Psoas muscle (tissue), 8 donors: ENCODE measurements around the gene PBRM1. TPM values are rescaled to one million over a fixed set of nuclear protein-coding genes. Genes with fewer than 3 reads are reported as not detected.

Experiments
- ATAC-seq, 4 donors: fragments of 200-7000 bp; cut with Tn5 transposase; one replicate each; pipeline ENCODE4 v1.9.1; 2020; ENCODE audit warnings: moderate library complexity in 3 of 4, mild to moderate bottlenecking in 2 of 4
- DNase-seq, 2 donors: peaks; one replicate each; pipeline ENCODE4 v3.0.0-alpha.2; 2020
- H3K27ac ChIP-seq: fragments of 200-600 bp; one replicate; pipeline ENCODE4 v1.8.0; 2022
- H3K27me3 ChIP-seq, 3 donors: fragments of 200-600 bp in 1 of 3; one replicate each; pipeline versions ENCODE4 v1.6.1 to v1.8.0; 2013 to 2022; ENCODE audit warnings: low read length in 2 of 3, mild to moderate bottlenecking in 2 of 3, moderate library complexity in 1 of 3; ENCODE audit not compliant: insufficient read depth in 3 of 3
- H3K36me3 ChIP-seq, 2 donors: fragments of 200-600 bp in 1 of 2; one replicate each; pipeline versions ENCODE4 v1.6.1 to v1.8.0; 2013 to 2022; ENCODE audit warnings: low read depth in 1 of 2, mild to moderate bottlenecking in 1 of 2, moderate library complexity in 1 of 2; ENCODE audit not compliant: insufficient read depth in 1 of 2
- H3K4me1 ChIP-seq: fragments of 200-600 bp; one replicate; pipeline ENCODE4 v1.8.0; 2022
- H3K4me3 ChIP-seq: fragments of 200-600 bp; one replicate; pipeline ENCODE4 v1.8.0; 2022; ENCODE audit warnings: mild to moderate bottlenecking
- H3K9me3 ChIP-seq: fragments of 200-600 bp; one replicate; pipeline ENCODE4 v1.8.0; 2022
- WGBS, 3 donors: extraction: QIAGEN DNeasy Blood & Tissue Kit; methylation state at CpG; one replicate each; pipeline versions ENCODE4 v1.1.6 to v1.1.7; 2013; 5-methylcytosine and 5-hydroxymethylcytosine counted together
- intact Hi-C, 2 donors: fragments of 100-400 bp; cut with DNase I; formaldehyde crosslinking; loops; one replicate each; pipeline versions ENCODE4 v1.11.0 to v1.14.2; 2022
- polyA plus RNA-seq, 3 donors: library from polyadenylated mRNA; stranded (reverse); fragments of 200-250 nt; gene quantifications; one replicate each; pipeline ENCODE4 v1.2.3, GENCODE V29; 2013
- total RNA-seq, 4 donors: library from RNA; stranded (reverse); fragmentation: NEBNext Ultra II Directional in 2 of 4; extraction: Animal tissue kit (Norgen Biotek cat#: 25700) in 2 of 4; gene quantifications; one replicate each; pipeline versions ENCODE4 v1.2.1 to v1.2.4, GENCODE V29; 2021 to 2023
- TF ChIP-seq, protein P1 (sequence below): fragments of 200-600 bp; IDR thresholded peaks from one replicate; pipeline ENCODE4 v1.8.0; 2022; ENCODE audit warnings: antibody characterized with exemption
- donor health status: healthy with polysubstance abuse.
- donor health status: DM: no; HTN: no; CAD: no; lungs with moderate emphysema.
- donor health status: Bipolar disorder and iron deficiency.
- donor health status: healthy.
- donor health status: DM: yes; HTN: yes; CAD: no.
- donor health status: DM: no; HTN: no; CAD: no.
- donor health status: DM: no; HTN: no; CAD: no.
- donor health status: DM: yes; HTN: yes; CAD: no.

Gene PBRM1
- total and polyA plus RNA-seq, 7 donors: 7.5 to 46.7 (median 38.0) TPM

DNA sequence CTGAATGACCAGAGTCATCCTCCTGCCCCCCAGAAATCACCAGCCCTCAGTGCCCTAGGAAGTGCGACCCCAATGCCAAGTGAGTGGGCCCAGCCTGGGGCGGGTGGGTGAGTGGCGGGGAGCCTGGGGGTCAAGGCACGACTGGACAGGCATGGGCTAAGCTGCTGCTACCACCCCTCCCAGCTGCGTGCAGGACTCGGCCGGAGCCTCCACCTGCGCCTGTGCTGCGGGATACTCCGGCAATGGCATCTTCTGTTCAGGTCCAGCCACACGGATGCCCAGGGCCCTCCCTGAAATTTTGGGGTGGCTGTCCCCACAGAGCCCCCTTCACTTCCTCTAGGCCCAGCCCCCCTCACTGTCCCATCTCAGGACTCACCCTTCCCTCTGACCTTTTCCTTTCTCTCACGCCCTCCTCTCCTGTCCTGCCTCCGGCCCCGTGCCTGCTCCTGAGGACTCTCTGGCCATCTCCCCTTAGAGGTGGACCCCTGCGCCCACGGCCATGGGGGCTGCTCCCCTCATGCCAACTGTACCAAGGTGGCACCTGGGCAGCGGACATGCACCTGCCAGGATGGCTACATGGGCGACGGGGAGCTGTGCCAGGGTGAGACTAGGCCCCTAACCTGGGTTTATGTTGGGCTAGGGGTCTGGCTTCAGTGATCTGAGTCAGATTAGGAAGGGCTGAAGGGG, 169.1 kb downstream of the PBRM1 start:
- no peak for DNase-seq
- Histone ChIP-seq H3K27ac (no peak overlapping the region), H3K4me1 (no peaks in the 10 kb centered on the region), H3K36me3 (no peaks in the 10 kb centered on the region), H3K4me3 (no peak overlapping the region), H3K27me3 (no peaks in the 10 kb centered on the region), H3K9me3 (no peaks in the 10 kb centered on the region)
- intact Hi-C loops: loop anchor here in 1 of 2 donors (1.0 kb wide), 1 partner anchor 10 kb away; no protein-coding TSS in a partner anchor
- 92 to 97% (median 94%) methylated on average over 18 to 19 of the region's 19 CpGs for WGBS, 3 donors
- no peak for ATAC-seq
- TF ChIP-seq, protein P1, sequence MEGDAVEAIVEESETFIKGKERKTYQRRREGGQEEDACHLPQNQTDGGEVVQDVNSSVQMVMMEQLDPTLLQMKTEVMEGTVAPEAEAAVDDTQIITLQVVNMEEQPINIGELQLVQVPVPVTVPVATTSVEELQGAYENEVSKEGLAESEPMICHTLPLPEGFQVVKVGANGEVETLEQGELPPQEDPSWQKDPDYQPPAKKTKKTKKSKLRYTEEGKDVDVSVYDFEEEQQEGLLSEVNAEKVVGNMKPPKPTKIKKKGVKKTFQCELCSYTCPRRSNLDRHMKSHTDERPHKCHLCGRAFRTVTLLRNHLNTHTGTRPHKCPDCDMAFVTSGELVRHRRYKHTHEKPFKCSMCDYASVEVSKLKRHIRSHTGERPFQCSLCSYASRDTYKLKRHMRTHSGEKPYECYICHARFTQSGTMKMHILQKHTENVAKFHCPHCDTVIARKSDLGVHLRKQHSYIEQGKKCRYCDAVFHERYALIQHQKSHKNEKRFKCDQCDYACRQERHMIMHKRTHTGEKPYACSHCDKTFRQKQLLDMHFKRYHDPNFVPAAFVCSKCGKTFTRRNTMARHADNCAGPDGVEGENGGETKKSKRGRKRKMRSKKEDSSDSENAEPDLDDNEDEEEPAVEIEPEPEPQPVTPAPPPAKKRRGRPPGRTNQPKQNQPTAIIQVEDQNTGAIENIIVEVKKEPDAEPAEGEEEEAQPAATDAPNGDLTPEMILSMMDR: no peak

DNA sequence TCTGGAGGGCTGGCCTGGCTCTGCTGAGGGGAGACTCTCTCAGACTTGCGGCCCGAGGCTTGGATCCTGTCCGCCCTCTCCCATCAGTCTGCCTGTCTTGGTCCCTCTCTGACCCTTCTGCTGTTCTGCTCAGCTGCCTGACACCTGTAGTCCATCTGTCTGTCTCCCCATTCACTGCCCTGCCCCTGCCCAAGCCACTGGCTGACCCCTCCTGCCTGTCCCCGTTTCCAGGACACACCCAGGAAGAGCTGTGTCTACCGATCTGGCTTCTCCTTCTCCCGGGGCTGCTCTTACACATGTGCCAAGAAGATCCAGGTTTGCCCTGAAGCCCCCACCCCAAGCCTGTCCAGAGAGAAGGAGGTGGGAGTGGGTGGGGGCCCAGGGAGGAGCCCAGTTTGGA, 170.5 kb downstream of the PBRM1 start:
- DNase-seq (no peak), ATAC-seq (no peak)
- Histone ChIP-seq H3K9me3 (no peaks in the 10 kb centered on the region), H3K4me3 (no peak overlapping the region), H3K27ac (no peak overlapping the region), H3K4me1 (no peaks in the 10 kb centered on the region), H3K27me3 (no peaks in the 10 kb centered on the region), H3K36me3 (no peaks in the 10 kb centered on the region)
- intact Hi-C loops: no loop called here
- TF ChIP-seq, protein P1: no peak
- WGBS, 3 donors: 50 to 66% (median 58%) methylated on average over 6 of the region's 6 CpGs

DNA sequence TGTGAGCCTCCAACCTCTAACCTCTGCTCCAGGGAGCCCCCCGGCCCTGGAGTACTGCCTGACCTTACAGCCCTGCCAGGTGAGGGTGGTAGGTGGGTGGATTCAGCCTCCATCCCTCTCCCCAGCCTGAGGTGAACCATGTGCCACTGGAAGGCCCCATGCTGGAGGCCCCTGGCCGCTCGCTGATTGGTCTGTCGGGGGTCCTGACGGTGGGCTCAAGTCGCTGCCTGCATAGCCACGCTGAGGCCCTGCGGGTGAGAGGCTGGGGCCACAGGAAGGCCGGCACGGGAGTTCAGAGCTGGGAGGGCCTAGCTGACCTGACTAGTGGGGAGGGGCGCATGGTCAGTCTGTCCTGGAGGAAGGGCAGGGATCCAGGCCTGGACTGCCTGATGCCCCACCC, 171.1 kb downstream of the PBRM1 start:
- TF ChIP-seq, protein P1: no peak
- ATAC-seq (no peak), DNase-seq (no peak)
- WGBS, 3 donors: 75 to 90% (median 84%) methylated on average over 11 of the region's 11 CpGs
- Histone ChIP-seq H3K27me3 (no peaks in the 10 kb centered on the region), H3K9me3 (no peaks in the 10 kb centered on the region), H3K4me1 (no peaks in the 10 kb centered on the region), H3K36me3 (no peaks in the 10 kb centered on the region), H3K27ac (no peak overlapping the region), H3K4me3 (no peak overlapping the region)
- intact Hi-C loops: no loop called here

DNA sequence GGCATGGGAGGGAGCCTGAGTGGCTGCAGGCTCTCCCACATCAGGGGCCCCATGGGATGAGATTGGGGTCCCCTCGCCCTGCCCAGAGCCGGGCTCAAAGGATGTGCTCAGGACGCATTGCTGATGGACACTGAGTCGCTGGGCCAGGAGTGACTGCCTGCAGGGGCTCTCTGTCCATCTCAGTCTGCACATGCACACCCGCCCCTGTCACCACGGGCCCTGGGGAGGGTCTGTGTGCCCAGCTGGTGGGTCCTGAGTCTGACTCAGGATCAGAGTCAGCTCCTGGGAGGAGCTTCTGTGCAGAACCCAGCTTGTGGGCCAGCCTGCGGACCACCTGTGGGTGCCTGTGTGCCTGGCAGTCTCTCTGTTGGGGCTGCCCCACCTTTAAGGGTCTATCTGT, 172.4 kb downstream of the PBRM1 start:
- 83 to 97% (median 90%) methylated on average over 5 to 7 of the region's 7 CpGs for WGBS, 3 donors
- DNase-seq: no peak

More for the DNA sequence above, 172.4 kb downstream of the PBRM1 start:
- TF ChIP-seq, protein P1: no peak
- intact Hi-C loops: no loop called here
- Histone ChIP-seq H3K27ac (no peak overlapping the region), H3K36me3 (no peaks in the 10 kb centered on the region), H3K4me1 (no peaks in the 10 kb centered on the region), H3K9me3 (no peaks in the 10 kb centered on the region), H3K27me3 (no peaks in the 10 kb centered on the region), H3K4me3 (no peak overlapping the region)
- ATAC-seq: no peak
